ENCODE data around the gene SOS2.

SOS2 gene

DNA sequence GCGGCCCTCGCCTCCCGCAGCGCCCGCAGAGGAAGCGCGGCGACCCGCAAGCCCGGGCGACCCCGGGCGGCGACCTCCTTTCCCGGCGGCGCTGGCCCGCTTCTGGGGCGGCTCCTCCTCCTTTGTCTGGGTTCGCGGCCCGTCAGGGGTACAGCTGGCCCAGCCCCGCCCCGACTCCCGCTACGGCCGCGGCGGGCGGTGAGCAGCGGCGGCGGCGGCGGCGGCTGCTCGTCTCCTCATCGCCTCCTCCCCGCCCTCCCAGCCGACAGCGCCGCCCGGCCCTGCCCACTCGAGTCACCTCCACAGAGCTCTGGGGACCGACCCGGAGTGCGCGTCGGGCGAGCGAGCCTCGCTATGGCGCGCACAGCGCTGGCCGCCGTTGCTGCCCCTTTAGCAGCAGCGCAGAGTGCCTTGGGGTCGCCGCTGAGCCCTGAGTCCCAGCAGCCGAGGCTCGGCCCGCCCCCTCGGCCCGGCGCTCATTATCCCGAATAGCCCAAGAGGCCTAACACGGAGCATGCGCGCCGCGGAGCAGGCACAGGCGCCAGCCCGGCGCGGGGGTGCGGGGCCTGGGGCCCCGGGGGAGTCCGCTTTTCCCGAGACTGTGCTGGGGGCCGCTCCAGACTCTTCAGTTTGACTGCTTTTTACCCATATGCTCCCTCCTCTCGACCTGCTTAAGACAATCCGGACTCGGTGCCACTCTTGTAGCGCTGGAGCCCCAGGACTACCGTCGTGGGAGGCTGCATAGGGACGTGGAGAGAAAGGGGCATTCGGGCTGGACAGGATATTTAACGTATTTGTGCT lies at the start of gene SOS2:
TSS of gene SOS2 (minus strand) at position 104 of the 801 bp plus-strand sequence. CDS start 295 bp downstream, outside the sequence.
- peak; percentile 80 for DNase-seq

DNA sequence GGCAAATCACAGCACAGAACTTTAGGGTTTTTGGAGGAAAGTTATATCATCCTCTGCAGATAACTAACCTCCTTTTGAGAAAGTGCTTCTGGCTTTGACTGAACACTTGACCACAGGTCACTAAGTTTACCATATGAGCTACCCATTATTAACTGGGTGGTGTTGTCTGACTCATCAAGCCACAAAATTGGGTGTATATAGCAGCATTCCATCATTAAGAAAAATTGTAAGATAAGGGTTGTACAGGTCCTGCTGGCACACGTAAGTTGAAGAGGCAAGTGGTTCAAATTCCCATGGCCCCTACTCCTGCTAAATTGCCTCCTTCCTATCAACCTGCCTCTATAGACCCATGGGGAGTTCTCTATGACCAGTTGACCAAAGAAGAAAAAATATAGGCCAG lies 41.1 kb upstream of the SOS2 start:
- DNase-seq: no peak

DNA sequence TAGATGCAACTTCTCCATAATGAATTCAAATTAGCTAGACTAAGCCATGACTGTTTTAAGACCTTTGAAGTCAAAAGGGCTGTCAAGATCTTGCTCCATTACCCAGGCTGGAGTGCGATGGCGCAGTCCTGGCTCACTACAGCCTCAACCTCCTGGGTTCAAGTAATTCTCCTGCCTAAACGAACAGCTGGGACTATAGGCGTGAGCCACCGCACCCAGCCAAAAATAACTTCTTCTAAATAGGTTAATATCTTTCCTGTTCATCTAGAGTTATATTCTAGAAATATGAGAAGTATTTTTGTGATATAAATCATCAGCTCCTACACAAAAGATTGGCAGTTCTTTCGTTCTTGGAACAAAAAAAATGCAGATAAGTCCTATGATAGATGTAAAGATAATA lies 39.6 kb upstream of the SOS2 start:
- DNase-seq: no peak

DNA sequence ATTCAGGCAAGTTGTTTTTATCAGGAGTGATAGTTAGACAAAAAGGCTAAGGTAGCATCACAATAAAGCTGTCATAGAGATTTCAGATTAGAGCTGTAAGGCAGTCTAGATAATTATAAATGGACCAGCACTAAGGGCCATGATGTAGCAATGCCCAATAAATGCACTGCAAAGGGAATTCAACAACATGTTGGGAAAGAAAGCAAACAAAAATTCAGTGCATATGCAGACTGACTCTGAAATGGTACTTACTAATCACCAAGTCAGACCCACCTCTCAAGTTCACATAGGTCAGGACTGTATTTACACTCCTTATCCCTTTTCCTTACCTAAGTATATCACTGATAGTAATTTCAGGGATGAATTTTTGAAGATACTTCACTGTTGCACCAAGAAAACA lies 33.7 kb upstream of the SOS2 start:
- DNase-seq: no peak

DNA sequence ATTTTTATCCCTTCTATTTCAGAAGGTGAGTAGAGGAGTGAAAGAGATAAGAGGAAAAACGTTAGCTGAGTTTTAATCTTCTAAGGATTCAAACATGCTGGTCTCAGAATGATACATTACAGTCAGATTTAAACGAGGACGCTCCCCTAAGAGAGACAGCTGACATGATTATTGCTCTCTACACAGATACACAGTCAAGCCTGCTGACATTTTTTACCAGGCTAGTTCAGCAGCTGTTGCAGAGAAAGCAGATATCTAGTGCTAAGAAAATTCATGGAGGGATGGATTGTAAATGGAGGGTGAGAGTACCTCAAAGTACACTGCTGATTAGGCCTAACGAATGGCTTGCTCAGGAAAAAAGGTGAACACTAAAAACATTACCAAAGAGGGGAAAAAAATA lies 31.9 kb upstream of the SOS2 start:
- DNase-seq: no peak

DNA sequence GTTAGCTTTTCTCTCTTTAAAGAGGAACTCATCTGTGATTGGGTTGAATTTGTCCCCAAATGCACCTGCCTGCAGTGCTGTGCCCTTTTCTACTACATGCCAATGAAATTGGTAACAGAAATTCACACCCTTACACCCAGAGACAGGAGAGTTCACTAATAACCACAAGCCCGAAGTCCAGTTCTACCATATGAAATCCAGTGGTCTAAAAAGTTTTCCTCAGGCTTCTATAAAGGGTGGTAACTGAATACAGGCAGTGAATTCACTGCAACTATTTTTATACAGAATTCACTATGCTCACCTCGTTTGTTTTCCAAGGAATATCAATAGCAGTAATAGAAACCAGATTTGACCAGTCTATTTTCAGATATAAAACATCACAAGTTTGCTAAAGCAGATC lies 31.5 kb upstream of the SOS2 start:
- no peak for DNase-seq

DNA sequence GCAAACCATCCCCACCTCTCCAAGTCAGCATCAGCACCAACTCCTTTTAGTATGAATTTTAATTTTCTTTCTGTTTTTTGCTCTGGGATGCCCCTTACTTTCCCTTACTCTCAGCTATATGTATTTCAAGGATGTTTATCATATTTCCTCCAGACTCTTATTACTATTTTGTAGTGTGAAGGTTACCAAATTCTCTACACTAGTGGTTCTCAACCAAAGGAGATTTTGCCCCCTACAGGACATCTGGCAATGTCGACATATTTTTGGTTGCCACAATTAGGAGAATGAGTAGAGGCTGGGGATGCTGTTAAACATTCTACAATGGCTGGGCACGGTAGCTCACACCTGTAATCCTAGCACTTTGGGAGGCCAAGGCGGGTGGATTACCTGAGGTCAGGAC lies 29.1 kb upstream of the SOS2 start:
- no peak for DNase-seq

DNA sequence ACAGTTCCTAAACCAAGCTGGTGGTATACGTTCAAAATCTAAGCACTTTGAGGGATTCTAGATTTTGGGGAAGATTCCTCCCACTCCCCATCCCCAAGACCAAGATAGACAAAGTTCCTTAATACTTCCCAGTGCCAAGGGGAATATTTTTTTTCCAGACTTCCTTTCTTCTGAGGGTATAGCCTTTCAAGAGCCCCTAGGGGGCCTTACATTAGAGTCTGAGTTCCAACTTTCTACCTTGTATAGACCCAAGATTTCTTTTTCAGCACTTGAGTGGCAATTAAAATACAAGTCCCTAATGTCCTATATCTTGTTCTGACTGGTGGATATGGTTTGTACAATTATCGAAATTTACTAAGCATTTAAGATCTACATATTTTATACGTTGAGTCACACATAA lies 28.7 kb upstream of the SOS2 start:
- no peak for DNase-seq

DNA sequence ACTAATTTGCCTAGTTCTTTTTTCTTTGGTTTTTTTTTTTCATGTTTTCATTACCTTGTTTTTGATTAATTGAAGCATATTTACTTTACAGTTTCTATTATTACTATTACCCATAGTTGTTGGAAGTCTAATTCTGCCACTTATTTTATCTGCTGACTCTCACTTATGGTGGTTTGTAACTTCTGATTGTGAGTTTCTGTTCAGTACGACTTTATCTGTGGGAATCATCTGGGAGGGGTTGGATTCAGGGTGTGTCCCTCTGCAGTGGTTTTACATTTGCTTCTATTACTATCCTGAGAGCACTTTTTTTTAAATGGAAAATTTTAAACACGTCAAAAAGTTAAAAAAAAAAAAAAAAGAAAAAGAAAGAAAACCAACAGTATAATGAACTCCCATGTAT lies 26.4 kb upstream of the SOS2 start:
- no peak for DNase-seq

DNA sequence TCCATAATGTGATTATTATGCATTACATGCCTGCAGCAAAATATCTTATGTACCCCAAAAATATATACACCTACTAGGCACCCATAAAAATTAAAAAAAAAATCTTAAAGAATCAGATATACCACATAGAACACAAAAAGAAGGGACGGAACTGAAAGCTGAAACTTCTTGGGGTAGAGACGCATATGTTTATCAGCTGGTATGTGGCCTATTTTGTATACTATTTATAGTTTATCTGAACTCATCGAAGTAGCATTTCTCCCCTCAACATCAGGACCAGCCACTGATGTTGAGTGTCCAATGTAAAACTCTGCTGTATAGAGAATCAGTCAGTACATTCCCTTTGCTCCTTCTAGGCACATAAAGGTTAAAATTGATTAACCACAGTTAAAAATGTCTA lies 22.9 kb upstream of the SOS2 start:
- DNase-seq: no peak

DNA sequence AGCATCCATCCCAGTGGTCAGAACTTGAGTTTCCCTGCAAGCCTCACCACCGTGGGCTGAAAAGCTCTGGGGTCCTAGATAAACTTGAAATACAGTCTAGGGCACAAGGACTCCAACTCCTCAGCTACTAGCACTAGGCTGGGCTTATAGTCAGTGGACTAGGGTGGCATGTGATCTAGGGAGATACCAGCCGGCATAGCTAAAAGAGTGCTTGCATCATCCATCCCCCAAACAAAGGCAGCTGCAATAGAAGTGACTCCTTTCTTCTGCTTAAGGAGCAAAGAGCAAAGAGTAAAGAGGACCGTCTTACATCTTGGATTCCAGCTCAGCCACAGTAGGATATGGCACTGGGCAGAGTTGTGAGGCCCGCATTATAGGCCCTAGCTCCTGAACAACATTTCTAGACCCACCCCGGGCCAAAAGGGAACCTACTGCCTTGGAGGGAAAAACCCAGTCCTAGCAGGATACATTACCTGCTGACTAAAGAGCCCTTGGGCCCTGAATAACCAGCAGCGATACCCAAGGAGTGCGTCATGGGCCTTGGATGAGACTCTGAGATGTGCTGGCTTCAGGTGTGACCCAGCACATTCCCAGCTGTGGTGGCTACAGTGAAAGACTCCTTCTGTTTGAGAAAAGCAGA lies 17.9 kb upstream of the SOS2 start:
- no peak for DNase-seq

DNA sequence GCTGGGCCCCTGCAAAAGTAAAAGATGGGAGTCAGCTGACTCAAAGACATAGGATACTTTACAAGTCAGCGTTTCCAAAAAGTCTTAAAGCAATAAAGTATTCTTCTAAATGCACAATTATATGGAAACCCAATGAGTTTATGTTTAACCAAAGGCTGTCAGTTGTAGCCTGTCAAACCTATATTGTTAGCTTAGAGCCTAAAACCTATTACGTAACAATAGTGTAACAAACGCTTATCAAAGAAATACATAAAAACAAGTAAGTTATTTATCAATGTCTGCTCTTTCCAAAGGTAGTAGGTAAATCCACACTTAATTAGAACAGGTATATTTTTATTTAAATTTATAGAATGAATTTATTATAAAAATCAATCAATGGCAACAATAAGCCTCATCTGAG lies 15.9 kb upstream of the SOS2 start:
- no peak for DNase-seq

DNA sequence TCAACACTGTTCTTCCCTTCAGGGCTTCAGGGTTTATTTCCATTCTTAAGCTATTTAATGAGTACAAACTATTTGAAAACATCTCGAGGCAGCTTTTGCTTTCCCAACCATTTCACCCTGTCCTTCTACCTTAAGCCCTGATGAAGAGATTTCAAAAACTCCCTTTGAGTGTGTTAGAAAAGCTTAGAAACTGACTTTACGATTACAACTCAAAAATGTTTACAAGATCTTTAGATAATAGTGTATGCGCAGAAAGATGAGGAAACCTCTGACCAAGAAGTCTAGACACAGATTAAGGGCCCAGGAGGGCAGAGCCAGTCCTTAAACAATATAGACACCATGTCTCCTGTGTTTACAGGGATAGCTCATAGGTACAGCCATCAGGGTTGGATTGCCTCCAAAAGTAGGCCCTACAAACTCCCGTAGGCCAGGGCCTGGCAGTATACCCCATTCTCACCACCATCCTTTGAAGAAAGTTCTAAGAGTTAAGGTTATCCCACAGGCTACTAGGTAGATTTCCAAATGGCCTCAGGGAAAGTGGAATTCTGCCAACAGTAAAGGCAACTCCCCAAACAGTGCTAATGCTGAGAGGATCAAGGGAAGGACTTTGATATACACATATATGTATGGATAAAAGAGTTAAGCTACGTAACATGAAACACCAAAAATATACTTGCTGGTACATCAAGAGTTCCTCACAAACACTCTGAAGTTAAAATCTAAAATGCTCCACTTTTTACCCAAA lies 11.4 kb upstream of the SOS2 start:
- DNase-seq: no peak

DNA sequence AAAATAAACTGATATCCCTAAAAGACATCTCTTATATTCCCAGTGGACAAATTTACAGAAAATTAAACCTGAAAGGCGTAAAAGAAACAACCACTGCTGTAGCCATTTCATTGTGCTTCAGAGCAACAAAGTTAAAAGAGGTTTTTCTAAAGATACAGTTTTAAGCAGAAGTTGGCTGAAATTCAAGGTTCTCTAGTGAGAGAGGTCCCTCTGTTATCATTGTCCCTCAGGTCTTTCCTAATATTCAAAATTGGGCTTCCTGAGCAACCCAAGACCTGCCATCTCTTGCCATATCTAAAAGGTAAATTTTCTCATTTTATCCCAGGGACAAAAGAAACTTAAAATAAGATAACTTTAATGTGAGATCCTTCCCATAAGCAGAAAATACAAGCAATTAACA lies 10.7 kb upstream of the SOS2 start:
- no peak for DNase-seq

DNA sequence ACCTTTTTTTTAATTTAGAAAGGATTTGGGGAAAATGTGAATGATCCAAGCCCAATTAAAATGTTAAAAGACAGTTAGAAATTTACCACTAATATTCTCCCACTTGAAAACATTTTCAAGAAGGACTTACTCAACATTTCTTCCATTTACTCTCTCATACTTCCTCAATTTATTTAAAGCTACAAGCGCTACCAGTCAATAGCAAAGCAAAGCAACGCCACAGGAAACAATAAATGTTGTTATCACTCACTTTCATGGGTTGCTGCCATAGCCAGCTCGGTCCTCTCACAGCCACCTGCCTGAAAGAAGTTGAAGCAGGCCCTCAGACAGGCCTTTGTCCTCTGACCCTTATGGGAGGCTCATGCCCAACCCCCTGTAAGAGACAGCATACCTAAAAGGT lies 6.0 kb upstream of the SOS2 start:
- no peak for DNase-seq

DNA sequence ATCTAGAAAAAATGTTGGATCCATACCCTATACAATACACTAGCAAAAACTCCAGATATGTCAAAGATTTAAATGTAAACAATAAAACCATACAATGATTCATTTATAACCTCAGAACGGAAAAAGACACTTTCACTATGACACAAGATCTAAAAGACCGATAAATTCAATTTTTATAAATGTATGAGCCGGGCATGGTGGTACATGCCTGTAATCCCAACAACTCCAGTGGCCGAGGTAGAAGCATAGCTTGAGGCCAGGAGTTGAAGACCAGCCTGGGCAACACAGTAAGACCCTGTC lies 2.5 kb upstream of the SOS2 start:
- no peak for DNase-seq

DNA sequence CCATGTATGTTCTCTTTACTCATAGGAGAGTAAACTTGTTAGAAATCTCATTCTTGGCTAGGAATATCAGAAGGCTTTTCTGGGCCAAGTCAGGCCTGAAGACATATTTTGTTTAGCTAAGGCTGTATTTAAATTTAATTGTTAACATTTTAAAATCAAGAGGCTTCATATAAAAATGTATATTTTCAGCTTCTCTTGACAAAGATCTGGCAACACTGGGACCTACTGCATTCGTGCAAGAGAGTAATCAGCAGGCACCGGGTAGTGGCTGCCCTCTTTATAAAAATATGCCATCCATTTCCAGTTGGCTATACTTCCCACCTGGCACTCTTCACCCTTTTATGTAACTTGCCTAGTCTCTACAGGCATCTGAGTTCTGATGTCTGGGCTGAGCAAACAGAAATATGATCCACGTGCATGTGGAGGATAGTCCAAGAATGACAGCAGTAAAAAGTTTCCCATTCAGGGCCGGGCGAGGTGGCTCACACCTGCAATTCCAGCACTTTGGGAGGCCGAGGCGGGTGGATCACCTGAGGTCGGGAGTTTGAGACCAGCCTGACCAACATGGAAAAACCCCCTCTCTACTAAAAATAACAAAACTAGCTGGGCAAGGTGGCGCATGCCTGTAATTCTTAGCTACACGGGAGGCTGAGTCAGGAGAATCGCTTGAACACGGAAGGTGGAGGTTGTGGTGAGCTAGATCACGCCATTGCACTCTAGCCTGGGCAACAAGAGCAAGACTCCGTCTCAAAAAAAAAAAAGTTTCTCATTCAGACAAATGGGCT lies 2.0 kb upstream of the SOS2 start:
- DNase-seq: no peak

DNA sequence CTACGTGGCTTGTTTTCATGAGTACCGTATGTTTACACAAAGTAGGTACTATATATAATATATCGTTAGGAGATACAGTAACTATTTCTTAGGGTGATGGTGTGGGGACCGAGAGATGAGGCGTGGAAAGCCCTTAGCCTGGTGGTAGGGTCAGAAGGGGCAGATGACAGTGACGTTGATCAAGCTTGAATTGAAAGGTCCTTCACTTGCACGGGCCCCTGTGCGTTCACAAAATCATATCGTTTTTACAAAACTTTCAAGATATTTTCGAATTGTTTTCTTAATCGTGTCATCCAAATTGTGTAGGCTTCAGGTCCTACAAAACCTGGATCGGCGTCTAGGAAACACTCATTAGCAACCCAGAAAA lies 881 bp upstream of the SOS2 start:
- no peak for DNase-seq

DNA sequence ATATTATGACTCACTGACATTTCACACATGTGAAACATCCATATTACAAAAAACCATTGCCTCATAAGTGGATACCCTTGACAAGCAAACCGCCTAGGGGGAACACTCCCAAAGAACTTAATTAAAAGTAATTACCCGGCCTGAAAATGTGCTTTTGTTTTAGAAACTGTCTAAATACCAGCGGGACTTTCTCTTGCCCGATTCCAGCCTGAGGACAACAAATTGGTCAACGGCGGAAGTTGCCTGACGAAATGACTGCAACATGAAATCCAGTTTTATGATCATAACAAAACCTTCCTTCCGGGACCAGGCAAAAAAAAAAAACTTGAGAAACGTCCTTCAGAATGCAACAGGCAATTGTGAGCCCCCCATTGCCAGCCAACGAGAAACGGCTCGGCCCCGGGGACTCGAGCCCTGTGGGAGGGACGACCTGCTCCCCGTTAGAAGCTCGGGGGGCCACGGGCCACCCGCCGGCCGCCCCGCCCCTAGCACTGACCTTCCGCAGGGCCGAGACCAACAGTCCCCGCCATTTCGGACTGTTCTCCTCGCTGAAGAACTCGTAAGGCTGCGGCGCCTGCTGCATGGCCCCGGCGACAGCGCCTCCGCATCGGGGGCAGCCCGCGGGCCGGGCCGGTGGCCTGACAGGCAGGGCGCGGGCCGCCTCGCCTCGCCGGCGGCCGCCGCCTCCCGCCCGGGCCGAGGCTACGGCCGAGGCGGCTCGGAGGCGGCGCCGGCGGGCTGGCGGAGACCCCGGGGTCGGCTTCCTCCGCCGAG lies 490 bp downstream of the SOS2 start:
- peak; percentile 19 for DNase-seq

DNA sequence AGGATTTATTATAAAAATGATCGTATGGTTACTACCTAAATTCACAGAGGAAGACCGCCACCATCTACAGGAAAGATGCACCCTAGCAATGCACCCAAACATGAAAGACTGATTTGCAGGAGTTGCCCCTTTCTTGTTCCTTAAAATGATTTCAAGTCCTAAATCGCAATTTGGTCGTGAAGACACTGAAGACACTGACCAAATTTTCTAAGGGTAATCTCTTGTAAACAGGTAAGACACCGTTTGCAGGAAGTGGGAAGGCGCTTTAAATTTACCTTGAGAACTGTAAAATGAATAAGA lies 1.0 kb downstream of the SOS2 start:
- no peak for DNase-seq

DNA sequence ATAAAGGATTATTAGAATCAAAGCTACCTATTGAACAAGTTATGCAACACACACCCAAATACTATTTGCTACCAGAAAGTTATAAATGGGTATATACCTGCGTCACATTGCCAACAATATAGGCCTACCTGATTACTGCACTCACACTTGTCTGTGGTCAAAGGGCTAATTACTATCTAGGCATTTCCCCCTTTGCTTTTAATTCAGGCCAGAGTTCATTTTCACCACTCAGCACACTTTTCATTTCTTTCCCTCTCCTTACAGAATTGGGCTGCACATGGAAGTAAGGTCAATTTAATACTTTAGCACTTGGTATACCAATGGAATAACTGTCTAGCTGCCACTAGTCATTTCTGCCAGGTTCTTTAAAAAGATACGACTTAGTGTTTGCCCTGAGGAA lies 1.7 kb downstream of the SOS2 start:
- DNase-seq: no peak

DNA sequence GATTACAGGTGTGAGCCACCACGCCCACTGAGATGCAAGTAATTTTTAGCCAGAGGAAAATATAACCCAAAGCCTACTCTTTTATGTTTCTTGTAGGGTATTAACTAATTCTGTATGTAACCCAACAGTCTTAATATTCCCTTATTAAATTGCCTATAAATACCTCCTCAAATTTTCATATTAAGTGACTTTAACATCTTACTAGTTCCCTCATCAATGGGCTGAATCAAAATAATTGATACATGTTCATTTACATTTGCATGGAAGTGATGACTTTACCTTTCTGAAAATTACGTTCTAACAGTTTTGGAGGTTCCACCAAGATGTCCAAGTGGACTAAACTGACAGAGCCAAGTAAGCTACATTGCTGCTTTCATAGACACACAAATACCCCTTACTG lies 3.1 kb downstream of the SOS2 start:
- no peak for DNase-seq

DNA sequence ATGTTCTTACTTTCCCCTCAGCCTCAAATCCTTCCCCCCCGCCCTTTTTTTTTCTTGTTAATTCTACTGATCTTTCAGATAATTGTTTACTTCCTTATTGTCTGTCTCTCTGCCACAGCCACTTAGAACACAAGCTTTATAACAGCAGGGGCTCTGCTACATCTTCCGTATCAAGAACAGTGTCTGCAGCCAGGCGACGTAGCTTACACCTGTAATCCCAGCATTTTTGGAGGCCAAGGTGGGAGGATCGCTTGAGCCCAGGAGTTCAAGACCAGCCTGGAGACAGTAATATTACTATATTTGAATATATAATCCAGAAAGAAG lies 5.4 kb downstream of the SOS2 start:
- DNase-seq: no peak
